ENCODE results near the gene TOX3.

Gene TOX3

DNA sequence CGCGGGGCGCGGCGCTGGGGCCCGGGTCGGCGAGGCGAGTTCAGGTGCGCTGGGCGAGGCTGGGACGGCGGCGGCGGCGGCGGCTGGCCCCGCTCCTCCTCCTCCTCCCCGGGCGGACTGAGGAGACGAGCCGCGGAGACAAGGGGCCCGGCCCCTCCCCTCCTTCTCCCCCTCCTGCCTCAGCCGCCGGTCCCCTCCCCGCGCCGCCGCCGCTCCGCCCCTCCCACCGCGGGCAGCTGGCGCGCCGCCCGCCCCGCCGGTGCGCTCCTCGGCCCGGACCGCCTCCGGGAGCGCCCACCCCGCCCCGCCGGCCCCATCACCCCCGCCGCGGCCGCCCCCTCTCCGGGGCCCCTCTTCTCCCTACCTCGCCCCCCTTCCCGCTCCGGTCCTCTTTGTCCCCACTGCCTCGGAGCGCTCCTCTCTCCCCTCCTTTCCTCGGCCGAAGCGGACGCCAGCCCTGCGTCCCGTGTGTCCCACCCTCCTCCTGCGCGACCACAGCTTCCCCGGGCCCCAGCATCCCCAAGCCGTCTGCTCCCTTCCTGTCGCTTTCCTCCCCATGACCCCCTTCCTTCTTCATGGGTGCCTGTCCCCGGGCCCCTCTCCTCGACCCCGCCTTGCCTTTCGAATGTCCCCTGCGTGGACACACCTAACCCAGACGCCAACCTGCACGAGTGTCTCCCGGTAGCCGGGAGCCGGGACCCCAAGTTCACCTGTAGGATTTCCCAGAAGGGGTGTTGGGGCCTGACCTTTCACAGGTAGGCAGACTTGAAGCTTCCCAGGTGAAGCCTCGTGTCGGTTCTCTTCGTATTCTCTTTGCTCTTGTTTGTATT, at the start of gene TOX3:
Gene TOX3 (minus strand): TSS at position 140 of the 830 bp plus-strand sequence. CDS start 420 bp downstream, outside the sequence.
- peak; percentile 73 for DNase-seq
- H3K36me3 Mint-ChIP-seq (ENCODE audit: low read depth): no peaks in the 10 kb centered on the region
- peaks cover 18% of the 10 kb centered on the region for H3K4me1 Mint-ChIP-seq
- H3K4me3 Mint-ChIP-seq: peak within 1 kb of the TSS; percentile 83
- TF ChIP-seq, protein P1, sequence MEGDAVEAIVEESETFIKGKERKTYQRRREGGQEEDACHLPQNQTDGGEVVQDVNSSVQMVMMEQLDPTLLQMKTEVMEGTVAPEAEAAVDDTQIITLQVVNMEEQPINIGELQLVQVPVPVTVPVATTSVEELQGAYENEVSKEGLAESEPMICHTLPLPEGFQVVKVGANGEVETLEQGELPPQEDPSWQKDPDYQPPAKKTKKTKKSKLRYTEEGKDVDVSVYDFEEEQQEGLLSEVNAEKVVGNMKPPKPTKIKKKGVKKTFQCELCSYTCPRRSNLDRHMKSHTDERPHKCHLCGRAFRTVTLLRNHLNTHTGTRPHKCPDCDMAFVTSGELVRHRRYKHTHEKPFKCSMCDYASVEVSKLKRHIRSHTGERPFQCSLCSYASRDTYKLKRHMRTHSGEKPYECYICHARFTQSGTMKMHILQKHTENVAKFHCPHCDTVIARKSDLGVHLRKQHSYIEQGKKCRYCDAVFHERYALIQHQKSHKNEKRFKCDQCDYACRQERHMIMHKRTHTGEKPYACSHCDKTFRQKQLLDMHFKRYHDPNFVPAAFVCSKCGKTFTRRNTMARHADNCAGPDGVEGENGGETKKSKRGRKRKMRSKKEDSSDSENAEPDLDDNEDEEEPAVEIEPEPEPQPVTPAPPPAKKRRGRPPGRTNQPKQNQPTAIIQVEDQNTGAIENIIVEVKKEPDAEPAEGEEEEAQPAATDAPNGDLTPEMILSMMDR (IDR thresholded peaks at IDR 0.05): no peak
- H3K9me3 Mint-ChIP-seq: no peaks in the 10 kb centered on the region
- H3K27ac Mint-ChIP-seq: no peak within 1 kb of the TSS
- H3K27me3 Mint-ChIP-seq (ENCODE audit: low read depth, poor library complexity): peaks cover 89% of the 10 kb centered on the region

DNA sequence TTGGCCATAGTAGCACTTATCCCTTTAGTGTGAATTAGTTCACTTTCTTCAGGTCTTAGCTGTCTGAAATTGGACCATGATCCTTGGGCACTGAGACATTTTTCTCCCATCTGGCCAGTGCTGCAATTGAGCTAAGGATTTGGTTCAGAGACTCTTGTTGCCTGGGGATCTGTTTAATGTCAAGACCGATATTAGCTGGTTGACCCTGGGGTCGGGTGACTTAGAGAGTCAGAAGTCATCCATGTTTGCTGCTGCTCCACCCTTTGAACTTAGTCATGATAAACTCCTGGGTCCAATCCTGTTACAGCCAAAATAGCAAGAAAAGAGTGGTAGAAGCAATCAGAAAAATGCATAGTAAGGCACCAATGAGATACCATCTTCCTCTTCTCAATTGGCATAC, 45.8 kb upstream of the TOX3 start:
- peaks cover 13% of the 10 kb centered on the region for H3K27me3 Mint-ChIP-seq (ENCODE audit: low read depth, poor library complexity)
- H3K36me3 Mint-ChIP-seq (ENCODE audit: low read depth): no peaks in the 10 kb centered on the region
- TF ChIP-seq, protein P1 (IDR thresholded peaks at IDR 0.05): no peak
- DNase-seq: no peak
- H3K4me1 Mint-ChIP-seq: no peaks in the 10 kb centered on the region
- H3K9me3 Mint-ChIP-seq: no peaks in the 10 kb centered on the region
- H3K27ac Mint-ChIP-seq: no peak overlapping the region
- H3K4me3 Mint-ChIP-seq: no peak overlapping the region

DNA sequence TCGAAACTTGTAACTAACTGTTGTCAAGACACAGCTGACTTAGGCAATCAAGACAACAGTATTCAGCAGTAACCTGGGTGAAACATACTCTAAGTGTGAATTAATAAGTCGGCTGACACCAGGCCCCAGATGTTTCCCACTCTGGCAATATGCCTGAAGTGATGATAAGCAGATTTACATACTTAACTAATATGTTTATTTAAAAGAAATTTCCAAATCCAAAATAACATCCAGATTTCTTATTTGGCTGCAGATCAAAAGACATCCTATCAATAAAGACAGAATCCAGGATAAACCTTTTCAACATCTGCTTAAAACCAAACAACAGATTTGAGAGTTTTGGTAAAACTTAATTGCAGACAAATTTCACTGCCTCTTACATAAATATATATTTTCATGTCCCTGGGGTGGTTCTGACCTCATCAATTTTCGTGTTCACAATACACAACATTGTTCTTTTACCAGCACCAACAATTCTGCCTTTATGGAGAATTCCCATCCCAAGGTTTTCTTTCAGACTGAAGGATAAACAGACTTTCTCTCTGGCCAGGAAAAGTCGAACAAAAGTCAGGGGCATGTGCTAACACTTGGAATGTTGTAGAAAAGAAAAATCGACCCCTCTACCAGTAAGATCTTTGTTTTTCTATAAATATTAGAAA, 45.1 kb upstream of the TOX3 start:
- Mint-ChIP-seq H3K27me3 (ENCODE audit: low read depth, poor library complexity) (peaks cover 13% of the 10 kb centered on the region), H3K36me3 (ENCODE audit: low read depth) (no peaks in the 10 kb centered on the region), H3K4me3 (no peak overlapping the region), H3K4me1 (no peaks in the 10 kb centered on the region), H3K27ac (no peak overlapping the region), H3K9me3 (no peaks in the 10 kb centered on the region)
- DNase-seq: no peak
- TF ChIP-seq, protein P1 (IDR thresholded peaks at IDR 0.05): no peak

DNA sequence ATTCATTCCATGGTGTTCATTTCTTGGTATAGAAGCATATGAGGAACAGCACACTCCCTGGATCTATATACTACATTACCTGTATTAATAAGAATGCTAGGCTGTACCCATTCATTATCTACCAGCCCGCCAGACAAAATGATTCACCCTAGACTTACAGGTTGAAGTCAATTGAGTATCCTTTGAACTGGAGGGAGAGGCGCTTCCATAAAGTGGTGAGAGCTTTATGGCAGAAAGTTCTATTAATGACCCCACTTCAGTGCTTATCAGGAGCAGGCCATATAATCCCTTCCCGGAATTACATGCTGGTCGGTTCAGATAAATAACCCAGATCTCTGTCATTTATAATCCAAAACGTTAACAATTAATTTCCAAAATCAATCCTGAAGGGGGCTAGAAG, 44.5 kb upstream of the TOX3 start:
- no peak for DNase-seq
- no peak overlapping the region for H3K27ac Mint-ChIP-seq
- no peaks in the 10 kb centered on the region for H3K36me3 Mint-ChIP-seq (ENCODE audit: low read depth)
- TF ChIP-seq, protein P1 (IDR thresholded peaks at IDR 0.05): no peak
- no peaks in the 10 kb centered on the region for H3K9me3 Mint-ChIP-seq
- no peak overlapping the region for H3K4me3 Mint-ChIP-seq
- peaks cover 15% of the 10 kb centered on the region for H3K27me3 Mint-ChIP-seq (ENCODE audit: low read depth, poor library complexity)
- H3K4me1 Mint-ChIP-seq: no peaks in the 10 kb centered on the region

DNA sequence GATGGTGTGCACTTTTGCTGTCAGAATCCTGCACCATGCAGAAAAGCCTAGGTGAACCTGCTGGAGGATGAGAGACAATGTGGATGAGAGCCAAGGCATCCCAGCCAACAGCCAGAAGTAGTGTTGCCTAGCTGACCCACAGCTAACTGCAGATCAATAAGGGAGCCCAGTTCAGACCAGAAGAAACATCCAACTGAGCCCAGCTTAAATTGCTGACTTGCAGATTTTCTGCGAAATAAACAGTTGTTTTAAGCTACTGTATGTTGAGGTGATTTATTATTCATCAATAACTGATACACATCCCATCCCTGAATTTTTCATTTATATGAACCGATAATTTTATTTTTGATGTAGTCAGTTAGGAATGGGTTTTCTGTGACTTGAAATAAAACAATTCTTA, 39.2 kb upstream of the TOX3 start:
- Mint-ChIP-seq H3K9me3 (no peaks in the 10 kb centered on the region), H3K27ac (no peak overlapping the region), H3K27me3 (ENCODE audit: low read depth, poor library complexity) (peaks cover 18% of the 10 kb centered on the region), H3K36me3 (ENCODE audit: low read depth) (no peaks in the 10 kb centered on the region), H3K4me1 (no peaks in the 10 kb centered on the region), H3K4me3 (no peak overlapping the region)
- TF ChIP-seq, protein P1 (IDR thresholded peaks at IDR 0.05): no peak
- no peak for DNase-seq
